Measurements from ENCODE around the gene DUS2.
A peak's percentile ranks its signal among the peaks of the same experiment; 100 is the strongest.

The DUS2 gene

GRCh38 chr16:68077866-68078700, 55.0 kb downstream of the DUS2 start:
- DNase-seq (ENCODE audit: low spot score): no peak

- DNase-seq (ENCODE audit: low spot score): no peak
These were observed 55.8 kb downstream of the DUS2 start for GRCh38 chr16:68078701-68079375.

GRCh38 chr16:68079376-68079625, 56.2 kb downstream of the DUS2 start:
- no peak for DNase-seq (ENCODE audit: low spot score)

- DNase-seq (ENCODE audit: low spot score): peak; percentile 76
These were observed 56.7 kb downstream of the DUS2 start for GRCh38 chr16:68079626-68080344.

GRCh38 chr16:68081861-68082628, 59.0 kb downstream of the DUS2 start:
- no peak for DNase-seq (ENCODE audit: low spot score)

GRCh38 chr16:68082629-68083238, 59.6 kb downstream of the DUS2 start:
- DNase-seq (ENCODE audit: low spot score): no peak

GRCh38 chr16:68083239-68083781, 60.2 kb downstream of the DUS2 start:
- DNase-seq (ENCODE audit: low spot score): no peak

- DNase-seq (ENCODE audit: low spot score): no peak
These were observed 60.9 kb downstream of the DUS2 start for GRCh38 chr16:68083861-68084503.

- DNase-seq (ENCODE audit: low spot score): peak; percentile 80
These were observed 61.6 kb downstream of the DUS2 start for GRCh38 chr16:68084504-68085258.

GRCh38 chr16:68085259-68086071, 62.4 kb downstream of the DUS2 start, which contains the start of gene NFATC3:
NFATC3 (plus strand) TSS chr16:68085370; CDS start chr16:68085682, 312 bp downstream.
- peak; percentile 85 for DNase-seq (ENCODE audit: low spot score)

- peak; percentile 43 for DNase-seq (ENCODE audit: low spot score)
These were observed 63.3 kb downstream of the DUS2 start for GRCh38 chr16:68086336-68086841.

- no peak for DNase-seq (ENCODE audit: low spot score)
These were observed 63.8 kb downstream of the DUS2 start for GRCh38 chr16:68086860-68087268.

- DNase-seq (ENCODE audit: low spot score): no peak
These were observed 64.6 kb downstream of the DUS2 start for GRCh38 chr16:68087688-68088087.

- no peak for DNase-seq (ENCODE audit: low spot score)
These were observed 65.3 kb downstream of the DUS2 start for GRCh38 chr16:68088130-68088972.

GRCh38 chr16:68089067-68089466, 66.0 kb downstream of the DUS2 start:
- no peak for DNase-seq (ENCODE audit: low spot score)

- no peak for DNase-seq (ENCODE audit: low spot score)
These were observed 67.0 kb downstream of the DUS2 start for GRCh38 chr16:68090130-68090529.

GRCh38 chr16:68090533-68090932, 67.4 kb downstream of the DUS2 start:
- no peak for DNase-seq (ENCODE audit: low spot score)
